Measurements from ENCODE around the gene ITGB4. TPM values are rescaled to one million over a fixed set of nuclear protein-coding genes. Genes with fewer than 3 reads are reported as not detected.

Gene ITGB4
- total and polyA plus RNA-seq, 2 of the 13 experiments (the other 11 are each of a cell fraction or from before 2014, with no cell fraction given), result 6.9 to 14.5 TPM

- TF ChIP-seq E2F2 (CRISPR knock-in tag; IDR thresholded peaks at IDR 0.05; ENCODE audit: borderline replicate concordance) (no peak), BRF2 (CRISPR knock-in tag; IDR thresholded peaks at IDR 0.05) (no peak), ZNF687 (CRISPR knock-in tag; IDR thresholded peaks at IDR 0.05) (0 out of 2 replicates have a peak, but pooled peaks have one; percentile 10)
These were observed 16.0 kb upstream of the ITGB4 start (continued) for GRCh38 chr17:75704963-75705875.
